Gastrocnemius medialis (tissue), 4 donors: ENCODE measurements around the gene PDZD7.

Experiments used
- CTCF ChIP-seq, 5 experiments: fragments of 450-650 bp in 3 of 5; fragments of 200-600 bp in 2 of 5; sonication (generic) in 2 of 5; IDR thresholded peaks in 4 of 5; conservative IDR thresholded peaks in 1 of 5; 1 replicate in 4 of 5; 2 replicates in 1 of 5; pipeline ENCODE4 v1.5.1; 2016 to 2019; ENCODE audit warnings: antibody characterized with exemption in 5 of 5, mild to moderate bottlenecking in 3 of 5, moderate library complexity in 3 of 5
- POLR2A ChIP-seq, 2 donors: fragments of 450-650 bp; IDR thresholded peaks; one replicate each; pipeline ENCODE4 v1.6.1; 2017; ENCODE audit warnings: antibody characterized with exemption in 2 of 2, mild to moderate bottlenecking in 2 of 2, moderate library complexity in 2 of 2

- TF ChIP-seq POLR2A (IDR thresholded peaks at IDR 0.05) (no peak), CTCF (IDR thresholded peaks at IDR 0.05 in 4 of 5, conservative IDR thresholded peaks at IDR 0.05 in 1 of 5) (no peak)
These were observed 9.2 kb downstream of the PDZD7 start for GRCh38 chr10:101021692-101022251.
